ENCODE data around the gene CATSPERZ. TPM values are rescaled to one million over a fixed set of nuclear protein-coding genes. Genes with fewer than 3 reads are reported as not detected.

CATSPERZ gene
- total and polyA plus RNA-seq, 2 donors from 2014 or later, result not detected

DNA sequence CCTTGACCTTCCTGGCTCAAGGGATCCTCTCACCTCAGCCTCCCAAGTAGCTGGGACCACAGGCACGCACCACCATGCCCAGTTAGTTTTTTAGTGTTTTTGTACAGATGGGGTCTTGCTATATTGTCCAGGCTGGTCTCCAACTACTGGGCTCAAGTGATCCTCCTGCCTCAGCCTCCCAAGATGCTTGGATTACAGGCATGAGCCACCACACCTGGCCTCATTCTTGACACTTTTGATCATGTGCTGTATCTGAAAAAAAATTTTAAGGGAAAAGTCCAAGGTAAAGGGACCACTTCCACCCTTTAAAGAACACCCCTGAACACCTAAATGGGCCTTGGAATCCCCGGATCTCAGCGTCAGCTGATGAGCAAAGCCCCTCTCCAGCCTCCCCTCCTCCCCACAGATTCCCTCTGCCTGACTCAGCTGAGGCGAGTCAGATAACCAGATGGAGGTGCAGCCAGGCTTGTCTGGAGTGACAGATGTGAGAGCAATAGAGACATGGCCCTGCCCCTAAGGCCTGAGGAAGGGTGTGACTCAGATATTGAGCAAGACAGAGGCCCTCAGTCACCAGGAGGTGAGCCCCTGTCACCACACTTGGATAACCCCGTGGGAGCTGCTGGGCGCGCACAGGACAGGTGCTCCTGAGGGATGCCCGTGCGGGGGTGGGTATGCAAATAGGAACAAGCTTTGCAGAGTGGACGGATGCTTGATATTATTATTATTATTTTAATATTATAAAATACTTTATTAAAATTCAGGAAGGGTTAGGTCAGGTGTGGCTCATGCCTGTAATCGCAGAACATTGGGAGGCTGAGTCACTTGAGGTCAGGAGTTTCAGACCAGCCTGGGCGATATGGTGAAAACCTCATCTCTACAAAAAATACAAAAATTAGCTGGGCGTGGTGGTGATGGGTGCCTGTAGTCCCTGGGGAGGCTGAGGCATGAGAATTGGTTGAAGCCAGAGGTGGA lies 34.9 kb downstream of the CATSPERZ start:
- Histone ChIP-seq H3K27me3 (ENCODE audit: control insufficient read depth, insufficient read depth, low read length) (no peaks in the 10 kb centered on the region), H3K4me3 (ENCODE audit: low read length in 3 of 3) (no peak overlapping the region), H3K9me3 (ENCODE audit: control insufficient read depth in 2 of 3, insufficient read depth in 1 of 3, low read length in 3 of 3) (no peaks in the 10 kb centered on the region), H3K9ac (ENCODE audit: low read length in 3 of 3) (no peak overlapping the region), H3K36me3 (ENCODE audit: control insufficient read depth in 2 of 3, insufficient read depth in 3 of 3, low read length in 3 of 3) (no peaks in the 10 kb centered on the region), H3K27ac (ENCODE audit: low read depth in 2 of 2, low read length in 2 of 2) (no peak overlapping the region), H3K4me1 (ENCODE audit: control insufficient read depth in 2 of 3, insufficient read depth in 2 of 3, low read depth in 1 of 3, low read length in 3 of 3) (peaks cover 0 to 6% (median 0%) of the 10 kb centered on the region in 3 donors)
- TF ChIP-seq CTCF (IDR thresholded peaks at IDR 0.05; ENCODE audit: borderline replicate concordance, extremely low read depth, insufficient read depth), result no peak
- intact Hi-C loops (cut with DNase I), result no loop called here
- FAIRE-seq, result no peak
- DNase-seq, result peak; percentile 71 to 91 (median 74)

DNA sequence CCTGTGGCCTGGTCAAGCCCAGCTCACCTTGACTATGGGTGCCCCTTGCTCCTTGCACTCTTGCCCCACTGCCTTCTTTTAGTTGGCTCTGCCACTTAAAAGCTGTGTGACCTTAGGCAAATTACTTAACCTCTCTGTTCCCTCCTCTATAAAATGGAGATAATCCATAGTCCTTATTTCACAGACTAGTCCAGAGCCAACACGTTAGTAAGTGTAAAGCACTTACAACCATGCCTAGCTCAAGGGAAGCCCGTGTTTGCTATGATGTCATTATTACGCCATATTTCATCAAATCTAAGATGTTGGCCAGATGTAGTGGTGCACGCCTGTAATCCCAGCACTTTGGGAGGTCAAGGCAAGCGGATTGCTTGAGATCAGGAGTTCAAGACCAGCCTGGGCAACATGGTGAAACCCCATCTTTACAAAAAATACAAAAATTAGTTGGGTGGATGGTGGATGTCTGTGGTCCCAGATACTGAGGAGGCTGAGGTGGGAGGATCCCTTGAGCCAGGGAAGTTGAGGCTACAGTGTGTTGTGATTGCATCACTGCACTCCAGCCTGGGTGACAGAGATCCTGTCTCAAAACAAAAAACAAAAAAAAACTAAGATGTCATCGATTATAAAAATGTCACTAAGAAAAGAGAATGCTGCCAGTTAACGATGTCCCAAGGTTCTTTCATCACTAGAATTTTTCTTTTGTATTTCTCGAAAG lies 37.5 kb downstream of the CATSPERZ start:
- Histone ChIP-seq H3K4me1 (ENCODE audit: control insufficient read depth in 2 of 3, insufficient read depth in 2 of 3, low read depth in 1 of 3, low read length in 3 of 3) (peaks cover 0 to 5% (median 4%) of the 10 kb centered on the region in 3 donors), H3K9ac (ENCODE audit: low read length in 3 of 3) (no peak overlapping the region), H3K27me3 (ENCODE audit: control insufficient read depth, insufficient read depth, low read length) (no peaks in the 10 kb centered on the region), H3K27ac (ENCODE audit: low read depth in 2 of 2, low read length in 2 of 2) (no peak overlapping the region), H3K36me3 (ENCODE audit: control insufficient read depth in 2 of 3, insufficient read depth in 3 of 3, low read length in 3 of 3) (no peaks in the 10 kb centered on the region), H3K4me3 (ENCODE audit: low read length in 3 of 3) (no peak overlapping the region), H3K9me3 (ENCODE audit: control insufficient read depth in 2 of 3, insufficient read depth in 1 of 3, low read length in 3 of 3) (no peaks in the 10 kb centered on the region)
- TF ChIP-seq CTCF (IDR thresholded peaks at IDR 0.05; ENCODE audit: borderline replicate concordance, extremely low read depth, insufficient read depth), result no peak
- intact Hi-C loops (cut with DNase I), result no loop called here
- FAIRE-seq (no peak), DNase-seq (no peak)

DNA sequence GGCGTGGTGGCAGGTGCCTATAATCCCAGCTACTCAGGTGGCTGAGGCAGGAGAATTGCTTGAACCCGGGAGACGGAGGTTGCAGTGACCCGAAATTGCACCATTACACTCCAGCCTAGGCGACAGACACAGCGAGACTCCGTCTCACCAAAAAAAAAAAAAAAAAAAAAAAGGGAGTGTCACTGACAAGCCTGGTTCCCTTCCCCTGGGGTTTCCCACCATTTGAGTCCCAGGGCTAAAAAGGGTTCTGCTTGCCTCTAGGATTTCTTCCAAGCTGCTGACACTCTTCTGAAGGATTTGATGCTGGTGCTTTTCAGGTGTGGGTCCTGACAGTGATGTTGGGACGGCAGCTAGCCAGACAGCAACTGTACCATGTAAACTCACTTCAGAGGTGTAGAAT lies 38.6 kb downstream of the CATSPERZ start:
- no peaks in the 10 kb centered on the region for H3K9me3 ChIP-seq (ENCODE audit: control insufficient read depth in 2 of 3, insufficient read depth in 1 of 3, low read length in 3 of 3)
- no peak for TF ChIP-seq CTCF (IDR thresholded peaks at IDR 0.05; ENCODE audit: borderline replicate concordance, extremely low read depth, insufficient read depth)
- intact Hi-C loops (cut with DNase I), result no loop called here
- H3K36me3 ChIP-seq (ENCODE audit: control insufficient read depth in 2 of 3, insufficient read depth in 3 of 3, low read length in 3 of 3), result no peaks in the 10 kb centered on the region
- H3K4me3 ChIP-seq (ENCODE audit: low read length in 3 of 3), result no peak overlapping the region
- no peaks in the 10 kb centered on the region for H3K27me3 ChIP-seq (ENCODE audit: control insufficient read depth, insufficient read depth, low read length)
- FAIRE-seq (no peak), DNase-seq (no peak)
- no peak overlapping the region for H3K27ac ChIP-seq (ENCODE audit: low read depth in 2 of 2, low read length in 2 of 2)
- peaks cover 0 to 5% (median 4%) of the 10 kb centered on the region in 3 donors for H3K4me1 ChIP-seq (ENCODE audit: control insufficient read depth in 2 of 3, insufficient read depth in 2 of 3, low read depth in 1 of 3, low read length in 3 of 3)
- no peak overlapping the region for H3K9ac ChIP-seq (ENCODE audit: low read length in 3 of 3)

Data from kidney (tissue), 14 donors.